ENCODE results near the gene PIK3AP1.

The PIK3AP1 gene

DNA sequence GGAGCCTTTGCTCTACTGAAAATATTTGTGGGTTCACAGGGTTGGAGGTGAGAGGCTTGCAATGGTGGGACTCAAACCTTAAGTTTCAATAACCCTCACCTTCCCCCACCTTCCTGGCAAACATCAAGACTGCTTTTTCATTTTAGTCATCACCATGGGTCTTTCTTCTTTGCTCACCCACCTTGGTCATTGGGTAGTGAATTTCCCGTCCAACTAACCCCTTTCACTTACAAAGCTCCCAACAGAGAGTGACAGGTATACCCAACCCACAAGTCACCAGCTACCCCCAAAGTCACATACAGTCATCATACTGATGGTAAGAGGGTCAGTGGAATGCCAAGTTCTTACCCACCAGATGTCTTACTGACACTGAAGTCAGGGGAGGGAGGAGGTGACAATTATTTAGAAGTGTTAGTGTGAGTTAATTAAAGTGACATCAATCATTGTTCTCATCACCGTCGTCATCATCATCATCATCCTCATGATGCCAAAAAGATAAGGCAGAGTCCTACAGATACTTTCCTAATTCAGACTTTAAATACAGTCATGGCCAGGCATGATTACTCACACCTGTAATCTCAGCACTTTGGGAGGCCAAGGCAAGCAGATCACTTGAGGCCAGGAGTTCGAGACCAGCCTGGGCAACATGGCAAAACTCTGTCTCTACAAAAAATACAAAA is 49.0 kb downstream of the PIK3AP1 start:
- peak; percentile 63 for DNase-seq

DNA sequence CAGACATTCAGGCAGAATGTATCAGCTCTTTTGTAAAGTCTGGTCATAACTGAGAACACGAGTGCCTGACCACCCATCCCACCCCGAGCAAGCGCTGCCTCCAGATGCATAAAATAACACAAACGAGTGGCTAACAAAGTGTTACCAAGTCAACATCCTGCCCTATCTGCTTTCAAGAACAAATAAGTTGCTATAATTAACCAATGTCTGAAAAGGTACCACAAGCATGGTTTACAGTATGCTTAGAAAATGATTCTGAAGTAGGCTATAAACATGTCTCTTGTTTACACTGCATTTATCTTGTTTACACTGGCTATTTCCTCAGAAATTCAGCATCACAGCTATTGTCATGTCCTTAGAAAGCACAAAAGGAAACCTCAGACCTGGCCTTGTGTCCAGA is 49.5 kb downstream of the PIK3AP1 start:
- peak; percentile 50 for DNase-seq

DNA sequence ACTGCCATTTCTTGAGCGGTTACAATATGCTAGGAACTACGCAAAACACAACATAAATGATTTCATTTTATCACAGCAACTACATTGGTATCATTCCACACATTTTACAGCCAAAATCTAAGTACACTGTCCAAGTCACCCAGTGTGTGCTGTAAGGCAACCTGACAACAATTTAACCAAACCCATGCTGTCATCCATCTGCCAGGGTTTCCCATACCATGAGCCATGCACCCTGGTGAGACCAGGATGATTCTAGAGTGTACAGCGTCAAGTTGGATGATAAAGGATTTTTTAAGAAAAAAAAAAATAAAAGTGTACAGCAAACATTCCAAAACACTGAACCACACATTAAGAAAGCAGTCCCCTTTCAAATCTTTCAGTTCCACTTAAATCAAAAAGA is 52.9 kb downstream of the PIK3AP1 start:
- no peak for DNase-seq

DNA sequence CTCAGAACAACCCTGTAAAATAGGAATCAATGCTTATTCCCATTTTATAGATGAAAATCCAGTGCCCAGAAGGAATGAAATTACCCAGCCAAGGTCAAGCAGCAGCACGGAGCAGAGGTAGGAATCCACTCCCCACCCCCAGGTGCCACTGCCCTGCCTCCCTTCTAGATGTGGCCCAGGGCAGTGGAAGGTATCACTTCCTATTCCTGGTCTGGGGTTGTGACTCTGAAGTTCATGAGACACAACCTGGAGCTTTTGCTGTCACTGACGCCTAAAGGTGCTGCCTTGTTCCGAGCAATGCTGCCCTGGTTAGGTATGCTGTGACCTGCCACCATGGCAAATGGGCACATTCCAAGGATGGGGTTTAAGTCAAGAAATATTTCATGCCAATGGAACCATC is 53.6 kb downstream of the PIK3AP1 start:
- DNase-seq, result no peak

DNA sequence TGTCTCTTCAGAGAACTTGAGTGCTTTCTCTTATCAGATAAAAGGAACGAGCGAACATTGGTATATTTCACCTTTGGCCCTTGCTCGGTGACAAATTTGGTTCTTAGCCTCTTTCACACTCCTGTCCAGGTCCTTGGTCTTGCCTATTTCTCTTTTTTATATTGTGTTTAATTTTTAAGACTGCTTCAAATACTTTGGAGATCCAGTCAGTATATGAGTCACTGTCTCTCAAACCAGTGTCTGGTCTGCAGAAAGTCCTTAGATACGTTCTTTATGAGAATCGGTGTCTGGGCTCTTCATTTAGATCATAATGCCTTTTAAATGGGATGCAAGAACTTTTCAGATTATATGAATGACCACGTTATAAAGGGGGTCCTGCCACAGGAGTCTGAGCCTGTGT is 55.0 kb downstream of the PIK3AP1 start:
- DNase-seq, result no peak

DNA sequence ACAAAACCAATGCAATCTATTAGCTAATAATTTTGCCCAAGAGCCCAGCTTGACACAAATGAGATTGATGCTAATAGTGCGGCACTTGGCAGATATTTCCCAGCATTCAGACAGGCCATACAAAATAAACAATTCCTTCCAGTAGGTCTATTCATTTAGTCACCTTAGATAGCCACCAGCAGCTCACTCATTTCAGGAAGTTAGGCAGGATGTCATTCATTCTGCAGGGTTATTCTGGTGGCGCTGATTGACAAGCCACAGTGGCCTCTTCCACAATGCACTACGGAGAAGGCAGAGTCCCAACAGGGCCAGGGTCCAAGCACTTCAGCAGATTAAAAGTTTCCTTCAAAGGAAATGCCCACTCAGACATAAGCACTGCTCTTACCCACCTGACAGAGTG is 55.8 kb downstream of the PIK3AP1 start:
- no peak for DNase-seq

DNA sequence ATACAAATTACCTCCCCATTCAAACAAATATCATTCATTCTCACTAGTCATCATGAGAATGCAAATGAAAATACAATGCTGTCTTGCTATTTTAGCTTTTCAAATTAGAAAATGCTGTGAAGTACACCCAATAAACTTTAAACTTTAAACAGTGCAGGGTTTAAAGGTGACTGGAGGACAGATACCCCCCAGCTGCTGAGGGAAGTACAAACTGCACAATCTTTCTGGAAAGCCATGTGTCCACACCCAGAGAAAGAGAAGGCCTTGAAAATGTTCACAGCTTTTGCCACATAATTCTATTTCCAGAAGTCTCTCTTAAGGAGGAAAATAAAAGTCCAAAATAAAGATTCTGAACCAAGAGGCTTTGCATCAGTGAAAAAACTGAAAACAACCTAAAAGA is 56.5 kb downstream of the PIK3AP1 start:
- no peak for DNase-seq

DNA sequence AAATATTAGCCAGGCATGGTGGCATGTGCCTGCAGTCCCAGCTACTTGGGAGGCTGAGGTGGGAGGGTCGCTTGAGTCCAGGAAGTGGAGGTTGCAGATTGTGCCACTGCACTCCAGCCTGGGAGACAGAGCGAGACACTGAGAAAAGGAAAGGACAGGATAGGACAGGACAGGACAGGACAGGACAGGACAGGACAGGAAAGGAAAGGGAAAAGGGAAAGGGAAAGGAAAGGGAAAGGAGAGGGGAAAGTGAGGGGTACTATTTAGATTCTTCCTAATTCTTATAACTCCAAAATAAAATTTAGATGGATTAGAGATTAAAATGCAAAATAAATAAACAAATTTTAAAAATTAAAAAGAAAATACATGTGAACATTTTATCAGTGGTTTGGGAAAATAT is 58.7 kb downstream of the PIK3AP1 start:
- no peak for DNase-seq

DNA sequence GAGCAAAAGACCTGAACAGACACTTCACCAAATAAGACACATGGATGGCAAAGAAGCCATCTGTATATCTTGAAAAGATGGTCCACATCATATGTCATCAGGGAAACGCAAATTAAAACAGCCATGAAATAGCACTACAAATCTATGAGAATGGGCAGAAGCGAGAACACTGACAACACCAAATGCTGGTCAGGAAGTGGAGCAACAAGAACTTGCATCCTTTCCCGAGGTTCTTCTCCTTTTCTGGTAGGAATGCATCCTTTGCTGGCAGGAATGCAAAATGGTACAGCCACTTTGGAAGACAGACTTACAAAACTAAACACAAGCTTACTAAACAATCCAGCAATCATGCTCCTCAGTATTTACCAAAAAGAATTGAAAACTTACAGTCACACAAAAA is 60.0 kb downstream of the PIK3AP1 start:
- no peak for DNase-seq

DNA sequence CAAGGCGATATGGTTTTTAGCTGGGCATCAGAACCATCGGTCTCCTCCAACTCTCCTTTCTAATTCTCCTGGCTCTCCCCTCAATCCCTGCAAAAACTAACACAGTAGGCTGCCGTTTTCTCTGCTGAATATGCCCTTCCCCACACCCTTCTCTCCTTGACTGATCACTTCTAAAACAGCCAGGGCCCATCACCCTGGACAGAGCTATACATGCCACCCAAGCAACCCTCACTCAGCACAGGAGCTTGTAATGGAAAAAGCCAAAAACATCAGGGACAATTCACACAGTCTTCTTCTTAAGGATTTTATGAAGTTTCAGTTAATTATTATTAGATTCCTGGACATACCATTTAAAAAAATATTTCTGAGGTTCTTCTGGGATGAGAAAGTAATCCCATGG is 61.5 kb downstream of the PIK3AP1 start:
- no peak for DNase-seq

DNA sequence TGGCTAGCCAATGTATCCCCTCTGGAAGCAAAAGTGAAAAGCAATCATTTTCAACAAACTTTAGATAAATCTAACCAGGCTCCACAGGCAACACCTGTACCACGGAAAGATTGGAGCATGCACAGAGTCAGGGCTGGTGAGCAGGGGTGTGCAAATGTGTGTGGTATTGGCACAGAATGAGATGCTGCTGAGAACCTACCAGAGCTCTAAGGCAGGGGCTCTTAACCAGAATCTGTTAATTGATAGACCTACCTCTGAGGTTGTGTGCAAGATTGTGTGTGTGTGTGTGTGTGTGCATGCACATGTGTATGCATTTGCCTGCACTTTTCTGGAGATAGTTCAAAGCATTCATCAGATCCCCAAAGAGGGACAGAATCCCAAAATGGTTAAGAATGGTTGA is 62.9 kb downstream of the PIK3AP1 start:
- no peak for DNase-seq

DNA sequence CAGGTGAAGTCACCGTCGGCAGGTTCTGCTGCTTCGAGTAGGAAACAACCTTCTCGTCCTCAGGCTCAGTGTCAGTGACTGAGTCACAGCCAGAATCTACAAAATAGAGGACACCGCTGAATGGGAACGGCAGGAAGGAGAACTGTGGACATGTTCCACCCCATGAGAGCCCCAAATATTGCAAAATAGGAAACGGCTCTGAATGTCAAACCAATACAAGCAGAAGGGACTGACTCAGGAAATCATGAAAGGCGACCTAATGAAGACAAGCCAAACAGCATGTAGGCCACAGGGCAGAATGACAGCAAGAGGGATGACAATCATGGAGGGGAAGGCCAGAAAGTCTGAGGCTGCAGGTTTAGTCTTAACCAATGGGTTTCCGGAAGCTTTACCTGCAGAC is 63.5 kb downstream of the PIK3AP1 start:
- DNase-seq, result no peak

DNA sequence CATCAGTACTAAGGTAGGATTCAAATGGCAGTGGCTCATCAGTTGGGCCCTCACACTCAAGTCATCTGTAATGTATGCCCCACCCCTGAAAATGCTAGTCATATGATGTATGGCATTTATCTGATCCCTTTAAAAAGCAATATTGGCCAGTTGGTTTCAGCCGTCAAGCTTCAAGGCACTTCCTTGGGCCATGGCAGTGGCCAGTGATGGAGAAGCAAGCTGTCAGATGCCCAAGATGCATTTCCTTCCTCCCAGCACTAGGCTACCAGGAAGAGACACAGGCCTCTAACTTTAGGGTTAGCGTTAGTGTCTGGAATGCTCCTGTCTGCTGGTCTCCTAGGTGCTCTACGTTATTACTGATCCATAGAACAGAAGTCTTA is 64.1 kb downstream of the PIK3AP1 start:
- DNase-seq, result no peak

DNA sequence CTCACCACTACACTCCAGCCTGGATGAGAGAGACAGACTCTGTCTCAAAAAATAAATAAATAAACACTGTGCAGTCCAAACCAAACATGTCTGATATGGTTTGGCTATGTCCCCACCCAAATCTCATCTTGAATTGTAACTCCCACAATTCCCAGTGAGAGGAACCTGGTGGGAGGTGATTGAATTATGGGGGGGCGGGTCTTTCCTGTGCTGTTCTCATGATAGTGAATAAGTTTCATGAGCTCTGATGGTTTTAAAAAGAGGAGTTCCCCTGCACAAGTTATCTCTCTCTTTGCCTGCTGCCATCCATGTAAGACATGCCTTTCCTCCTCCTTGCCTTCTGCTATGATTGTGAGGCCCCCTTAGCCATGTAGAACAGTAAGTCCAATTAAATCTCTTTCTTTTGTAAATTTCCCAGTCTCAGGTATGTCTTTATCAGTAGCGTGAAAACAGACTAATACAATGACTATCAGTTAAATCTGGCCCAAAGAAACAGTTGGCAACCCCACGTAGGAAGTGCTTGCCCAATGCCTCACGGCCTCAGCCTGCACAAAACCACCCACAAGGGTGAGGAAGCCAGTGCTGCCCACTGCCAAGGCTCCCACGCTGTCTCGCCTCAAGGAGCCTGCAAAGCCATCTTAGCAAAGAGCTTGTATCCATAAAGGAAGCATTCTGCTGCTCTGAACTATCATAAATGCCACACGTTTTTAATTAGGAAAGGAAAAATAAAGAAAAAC is 64.7 kb downstream of the PIK3AP1 start:
- DNase-seq, result no peak

DNA sequence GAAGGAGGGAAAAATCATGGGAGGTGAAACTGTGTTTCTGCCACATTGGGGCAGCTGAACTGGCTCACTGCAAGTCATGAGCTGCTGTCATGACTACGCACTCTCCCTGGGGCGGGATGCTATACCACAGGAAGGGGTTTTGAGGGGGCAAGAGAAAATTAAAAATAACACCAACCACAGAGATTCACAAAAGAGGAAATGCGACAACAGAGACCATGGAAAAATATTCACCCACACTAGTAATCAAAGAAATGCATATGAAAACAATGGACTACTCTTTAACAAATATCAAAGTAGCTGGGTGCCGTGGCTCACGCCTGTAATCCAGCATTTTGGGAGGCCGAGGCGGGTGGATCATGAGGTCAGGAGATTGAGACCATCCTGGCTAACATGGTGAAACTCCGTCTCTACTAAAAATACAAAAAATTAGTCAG is 68.3 kb downstream of the PIK3AP1 start:
- peak; percentile 60 for DNase-seq

DNA sequence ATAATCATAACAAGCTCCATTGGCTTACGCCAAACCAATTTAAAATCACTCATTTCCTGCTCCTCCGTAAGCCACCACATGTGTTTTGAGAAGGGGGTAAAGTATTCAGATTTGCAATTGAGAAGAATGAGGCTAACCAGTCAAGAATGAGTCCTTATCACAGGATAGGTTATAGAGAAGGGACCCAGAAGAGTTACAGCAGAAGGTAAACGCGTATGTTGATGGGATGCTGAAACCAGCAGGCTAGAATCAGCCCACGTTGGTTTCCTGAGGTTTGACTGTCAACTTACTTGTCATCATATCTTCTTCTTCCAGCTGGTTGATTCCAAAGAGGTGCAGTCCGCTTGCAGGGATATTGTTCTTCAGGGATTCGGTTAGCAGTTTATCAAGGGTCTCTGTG is 69.4 kb downstream of the PIK3AP1 start:
- DNase-seq, result no peak

DNA sequence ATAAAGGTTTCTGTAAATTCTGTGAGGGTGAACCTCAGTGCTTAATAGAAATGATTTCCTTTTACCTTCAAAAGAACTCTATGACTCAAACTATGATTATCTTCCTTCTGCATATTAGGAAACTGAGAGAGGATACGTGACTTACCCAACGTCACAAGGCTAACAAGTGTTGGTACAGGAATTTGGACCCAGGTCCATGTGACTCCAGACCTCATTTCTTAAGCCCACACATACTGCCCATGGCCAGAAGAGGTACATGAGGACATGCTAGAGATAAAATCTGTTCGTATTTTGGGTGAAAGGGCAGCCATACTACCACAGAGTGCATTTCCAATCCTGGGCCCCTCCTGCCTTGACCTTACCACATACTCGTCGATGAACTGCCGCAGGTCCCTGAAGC is 72.0 kb downstream of the PIK3AP1 start:
- DNase-seq, result no peak

DNA sequence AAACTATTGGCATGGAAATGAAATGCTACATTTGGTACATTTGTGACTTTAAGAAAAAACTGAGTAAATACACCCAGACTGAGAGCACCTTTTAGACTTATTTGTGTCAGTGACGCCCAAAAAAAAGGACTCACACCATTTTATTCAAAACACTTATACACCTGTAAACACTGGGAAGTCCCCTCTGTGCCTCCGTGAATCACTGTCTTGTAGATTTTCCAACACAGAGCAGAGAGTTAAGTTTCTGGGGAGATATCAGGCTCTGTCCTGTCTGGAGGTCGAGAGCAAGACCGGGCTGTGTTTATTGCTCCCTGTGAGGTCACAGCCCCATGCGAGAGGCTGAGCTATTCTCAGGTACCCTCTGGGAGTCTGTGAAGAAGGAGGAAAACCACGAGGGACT is 72.8 kb downstream of the PIK3AP1 start:
- no peak for DNase-seq

DNA sequence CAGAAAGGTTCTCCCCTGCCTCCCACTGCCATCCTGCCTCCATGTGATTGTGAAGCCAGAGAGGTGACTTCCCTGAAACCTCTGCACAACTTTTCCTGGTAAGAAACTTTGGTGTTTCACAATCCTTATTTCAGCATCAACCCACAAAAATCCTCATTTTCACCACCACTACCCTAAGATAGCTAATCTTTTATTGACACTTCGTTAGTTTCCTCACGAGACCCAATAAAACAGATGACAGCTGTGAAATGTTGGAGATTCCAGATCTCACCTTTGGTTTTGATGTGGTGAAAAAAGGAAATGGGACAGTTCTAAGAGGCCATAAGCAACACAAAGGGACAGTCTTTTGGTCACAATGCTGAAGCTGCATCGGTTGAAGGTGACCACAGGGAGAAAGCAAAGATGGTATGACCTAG is 73.6 kb downstream of the PIK3AP1 start:
- DNase-seq, result no peak

DNA sequence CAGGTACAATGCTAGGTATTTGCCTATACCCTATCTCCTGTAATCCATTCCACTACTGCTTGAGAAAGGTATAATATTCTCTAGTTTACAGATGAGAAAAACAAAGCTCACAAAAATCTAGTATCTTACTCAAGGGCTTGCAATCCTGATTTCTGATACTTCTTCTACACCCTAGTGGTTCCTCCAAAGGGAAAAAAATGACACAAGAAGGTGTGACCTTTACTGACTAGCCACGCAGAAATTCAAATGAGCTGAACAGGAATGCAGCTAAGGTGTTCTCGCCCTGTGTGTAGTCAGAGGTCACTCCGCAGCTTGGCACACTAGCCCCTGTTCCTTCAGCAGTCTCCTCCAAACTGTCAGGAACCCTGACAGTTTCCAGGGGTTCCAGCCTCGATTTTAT is 74.0 kb downstream of the PIK3AP1 start:
- no peak for DNase-seq

DNA sequence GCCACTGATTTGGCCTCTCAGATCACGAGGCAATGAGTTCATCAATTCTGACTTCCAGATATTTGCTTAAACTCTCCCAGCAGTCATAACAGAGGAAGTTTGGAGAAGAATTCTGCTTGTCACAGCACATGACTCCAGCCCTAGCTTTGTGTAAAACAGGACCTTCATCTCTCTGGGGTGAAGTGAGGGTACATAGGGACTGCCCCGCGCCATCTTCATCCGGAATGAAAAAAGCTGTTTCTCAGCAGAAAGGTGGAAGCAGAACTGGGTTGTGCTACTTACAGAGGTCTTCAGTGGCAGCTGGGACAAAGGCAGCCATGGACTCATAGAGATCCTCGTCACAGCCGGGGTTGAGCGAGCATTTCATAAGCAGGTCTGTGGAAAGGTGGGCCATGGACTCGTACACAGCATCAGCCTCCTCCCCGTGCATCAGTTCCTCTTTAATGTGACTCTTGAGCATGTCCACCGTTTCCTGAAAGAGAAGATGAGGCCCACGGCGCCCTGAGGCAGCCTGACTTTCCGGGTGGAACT is 75.1 kb downstream of the PIK3AP1 start:
- DNase-seq, result no peak

DNA sequence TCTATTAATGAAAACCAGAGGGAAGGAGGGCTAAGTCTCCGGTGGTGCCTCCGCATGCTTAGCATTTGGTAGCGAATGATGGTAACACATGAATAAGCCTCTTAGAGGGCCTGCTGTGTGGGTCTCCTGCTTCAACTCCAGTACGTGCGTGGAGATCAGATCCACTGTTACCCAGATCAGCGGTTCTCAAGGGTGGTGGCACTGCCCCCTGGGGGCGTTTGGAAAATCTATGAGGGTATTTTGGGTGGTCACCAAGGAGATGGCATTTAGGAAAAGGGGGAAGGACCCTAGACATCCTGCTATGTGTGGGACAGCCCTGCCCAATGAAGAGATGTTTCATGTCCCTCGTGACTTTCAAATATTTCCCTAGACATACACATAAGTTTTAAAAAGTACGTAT is 76.4 kb downstream of the PIK3AP1 start:
- no peak for DNase-seq

DNA sequence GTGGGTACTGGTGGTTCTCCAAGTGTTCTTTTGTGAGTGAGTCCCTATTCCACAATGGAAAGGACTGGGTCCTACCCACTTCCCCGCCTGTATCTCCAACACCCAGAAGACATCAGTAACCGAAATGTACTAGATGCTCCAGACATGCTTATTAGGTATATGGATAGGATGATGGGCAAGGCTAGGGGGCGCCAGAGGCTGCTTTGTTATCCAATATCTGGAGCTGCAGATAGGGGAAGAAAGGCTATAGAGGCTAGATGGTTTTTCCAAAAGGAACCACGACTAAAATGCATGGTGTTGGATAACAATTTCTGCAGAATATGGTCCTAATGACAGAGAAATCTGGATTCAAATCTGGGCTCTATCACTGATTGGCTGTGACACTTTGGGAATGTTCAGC is 77.3 kb downstream of the PIK3AP1 start:
- DNase-seq, result peak; percentile 62

DNA sequence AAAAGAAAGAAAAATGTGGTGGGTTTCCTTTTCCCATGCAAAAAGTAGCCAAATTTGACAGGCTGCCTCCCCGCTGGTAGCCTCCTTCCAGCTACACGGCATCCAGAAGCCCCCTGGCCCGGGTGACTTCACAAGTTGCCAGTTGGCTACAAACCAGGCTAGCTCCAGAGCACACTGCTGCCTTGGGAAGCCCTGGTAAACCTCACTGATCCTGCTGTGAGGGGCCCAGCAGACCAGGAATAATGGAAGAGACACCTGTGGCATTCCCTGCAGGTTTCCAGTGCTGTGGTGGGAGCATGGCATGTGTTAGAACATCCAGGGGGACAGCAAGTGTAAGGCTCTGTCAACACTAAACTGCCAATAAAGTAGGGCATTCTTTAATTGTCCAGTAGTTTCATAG is 77.8 kb downstream of the PIK3AP1 start:
- no peak for DNase-seq
